Measurements from ENCODE around the gene TLR7. TPM values are rescaled to one million over a fixed set of nuclear protein-coding genes. Genes with fewer than 3 reads are reported as not detected.

TLR7 gene
- total RNA-seq, 2 experiments from 2014 or later: 0.07 to 0.13 TPM

DNA sequence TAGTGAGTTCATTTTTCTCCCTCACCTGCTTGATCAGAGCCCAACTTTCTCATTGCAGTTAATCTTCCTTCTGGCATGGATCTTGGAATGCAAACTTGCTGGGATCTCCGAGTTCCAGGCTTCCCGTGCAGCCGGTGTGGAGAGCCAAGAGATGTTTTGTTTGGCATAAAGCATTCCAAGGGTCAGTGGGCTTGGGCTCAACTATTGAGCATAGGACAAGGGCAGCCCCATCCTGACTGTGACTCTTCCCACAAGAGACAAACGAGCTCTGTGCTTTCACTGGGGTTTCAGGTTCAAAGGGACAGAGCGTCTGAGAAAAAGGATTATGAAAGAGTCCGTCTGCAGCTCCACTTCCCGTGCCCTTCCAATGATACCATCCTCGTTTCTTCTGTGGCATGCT is 10.5 kb downstream of the TLR7 start:
- ChIA-PET POLR2A (interaction anchor here (0.6 kb wide), 1 partner anchor 277 kb away, joined by 5 read pairs; no protein-coding TSS in a partner anchor), CTCF (interaction anchor here (1.6 kb wide), 1 partner anchor 63 kb away, joined by 5 read pairs; no protein-coding TSS in a partner anchor)
- Mint-ChIP-seq H3K27me3 (no peaks in the 10 kb centered on the region), H3K4me3 (no peak overlapping the region), H3K4me1 (ENCODE audit: low read depth) (no peaks in the 10 kb centered on the region), H3K36me3 (ENCODE audit: low read depth) (no peaks in the 10 kb centered on the region), H3K27ac (no peak overlapping the region), H3K9me3 (no peaks in the 10 kb centered on the region)
- DNase-seq (no peak), ATAC-seq (no peak)
- intact Hi-C loops (cut with micrococcal nuclease): no loop called here
- TF ChIP-seq, protein P1, sequence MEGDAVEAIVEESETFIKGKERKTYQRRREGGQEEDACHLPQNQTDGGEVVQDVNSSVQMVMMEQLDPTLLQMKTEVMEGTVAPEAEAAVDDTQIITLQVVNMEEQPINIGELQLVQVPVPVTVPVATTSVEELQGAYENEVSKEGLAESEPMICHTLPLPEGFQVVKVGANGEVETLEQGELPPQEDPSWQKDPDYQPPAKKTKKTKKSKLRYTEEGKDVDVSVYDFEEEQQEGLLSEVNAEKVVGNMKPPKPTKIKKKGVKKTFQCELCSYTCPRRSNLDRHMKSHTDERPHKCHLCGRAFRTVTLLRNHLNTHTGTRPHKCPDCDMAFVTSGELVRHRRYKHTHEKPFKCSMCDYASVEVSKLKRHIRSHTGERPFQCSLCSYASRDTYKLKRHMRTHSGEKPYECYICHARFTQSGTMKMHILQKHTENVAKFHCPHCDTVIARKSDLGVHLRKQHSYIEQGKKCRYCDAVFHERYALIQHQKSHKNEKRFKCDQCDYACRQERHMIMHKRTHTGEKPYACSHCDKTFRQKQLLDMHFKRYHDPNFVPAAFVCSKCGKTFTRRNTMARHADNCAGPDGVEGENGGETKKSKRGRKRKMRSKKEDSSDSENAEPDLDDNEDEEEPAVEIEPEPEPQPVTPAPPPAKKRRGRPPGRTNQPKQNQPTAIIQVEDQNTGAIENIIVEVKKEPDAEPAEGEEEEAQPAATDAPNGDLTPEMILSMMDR (IDR thresholded peaks at IDR 0.05): no peak

DNA sequence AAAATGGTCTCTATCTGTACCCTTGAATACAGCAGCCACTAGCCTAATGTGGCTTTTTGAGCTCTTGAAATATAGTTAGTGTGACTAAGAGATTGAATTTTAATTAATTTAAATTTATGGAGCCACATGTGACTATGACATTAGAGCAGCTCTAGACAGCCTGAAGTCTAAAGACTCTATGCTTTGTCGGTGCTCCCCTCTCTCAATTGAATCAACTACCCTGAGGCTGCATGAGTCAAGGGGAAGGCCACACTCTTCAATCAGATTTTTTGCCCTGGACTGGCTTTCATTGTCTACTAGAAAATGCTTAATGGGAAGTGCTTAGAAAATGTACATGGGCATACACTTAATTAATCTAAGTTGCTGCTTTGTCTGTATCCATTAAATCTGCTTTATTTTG is 11.7 kb downstream of the TLR7 start:
- Mint-ChIP-seq H3K36me3 (ENCODE audit: low read depth) (no peaks in the 10 kb centered on the region), H3K4me3 (no peak overlapping the region), H3K27ac (no peak overlapping the region), H3K4me1 (ENCODE audit: low read depth) (no peaks in the 10 kb centered on the region), H3K9me3 (no peaks in the 10 kb centered on the region), H3K27me3 (no peaks in the 10 kb centered on the region)
- CTCF ChIA-PET: interaction anchor here (0.8 kb wide), 1 partner anchor 20 kb away, joined by 3 read pairs; no protein-coding TSS in a partner anchor
- no peak for ATAC-seq
- DNase-seq: no peak
- POLR2A ChIA-PET: no interaction called here
- intact Hi-C loops (cut with micrococcal nuclease): no loop called here
- TF ChIP-seq, protein P1 (IDR thresholded peaks at IDR 0.05): no peak

DNA sequence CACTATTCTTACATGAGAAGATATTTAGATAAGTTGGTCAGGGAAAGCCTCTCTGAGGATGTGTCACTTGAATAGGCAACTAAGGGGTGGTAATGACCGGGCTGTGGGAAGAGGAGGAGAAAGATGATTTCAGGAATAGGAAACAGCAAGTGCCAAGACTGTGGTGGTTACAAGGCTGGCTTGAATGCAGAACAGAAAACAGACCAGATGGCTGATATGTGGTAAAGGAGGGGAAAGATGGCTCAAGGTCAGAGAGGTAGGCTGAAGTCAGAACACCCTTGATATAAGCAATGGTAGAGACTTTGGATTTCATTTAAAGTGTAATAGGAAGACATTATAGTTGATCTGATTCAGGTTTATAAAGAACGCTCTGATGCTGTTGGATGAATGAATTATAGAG is 15.0 kb downstream of the TLR7 start:
- ChIA-PET POLR2A (no interaction called here), CTCF (no interaction called here)
- Mint-ChIP-seq H3K4me3 (no peak overlapping the region), H3K9me3 (no peaks in the 10 kb centered on the region), H3K27ac (no peak overlapping the region), H3K4me1 (ENCODE audit: low read depth) (no peaks in the 10 kb centered on the region), H3K27me3 (no peaks in the 10 kb centered on the region), H3K36me3 (ENCODE audit: low read depth) (no peaks in the 10 kb centered on the region)
- intact Hi-C loops (cut with micrococcal nuclease): no loop called here
- TF ChIP-seq, protein P1 (IDR thresholded peaks at IDR 0.05): no peak
- ATAC-seq (no peak), DNase-seq (no peak)

DNA sequence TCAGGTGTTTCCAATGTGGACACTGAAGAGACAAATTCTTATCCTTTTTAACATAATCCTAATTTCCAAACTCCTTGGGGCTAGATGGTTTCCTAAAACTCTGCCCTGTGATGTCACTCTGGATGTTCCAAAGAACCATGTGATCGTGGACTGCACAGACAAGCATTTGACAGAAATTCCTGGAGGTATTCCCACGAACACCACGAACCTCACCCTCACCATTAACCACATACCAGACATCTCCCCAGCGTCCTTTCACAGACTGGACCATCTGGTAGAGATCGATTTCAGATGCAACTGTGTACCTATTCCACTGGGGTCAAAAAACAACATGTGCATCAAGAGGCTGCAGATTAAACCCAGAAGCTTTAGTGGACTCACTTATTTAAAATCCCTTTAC is 18.6 kb downstream of the TLR7 start:
- peaks cover 12% of the 10 kb centered on the region for H3K4me1 Mint-ChIP-seq (ENCODE audit: low read depth)
- no peaks in the 10 kb centered on the region for H3K27me3 Mint-ChIP-seq
- no peak overlapping the region for H3K4me3 Mint-ChIP-seq
- H3K27ac Mint-ChIP-seq: no peak overlapping the region
- DNase-seq (no peak), ATAC-seq (no peak)
- H3K36me3 Mint-ChIP-seq (ENCODE audit: low read depth): no peaks in the 10 kb centered on the region
- ChIA-PET CTCF (no interaction called here), POLR2A (no interaction called here)
- intact Hi-C loops (cut with micrococcal nuclease): no loop called here
- TF ChIP-seq, protein P1 (IDR thresholded peaks at IDR 0.05): no peak
- H3K9me3 Mint-ChIP-seq: no peaks in the 10 kb centered on the region

DNA sequence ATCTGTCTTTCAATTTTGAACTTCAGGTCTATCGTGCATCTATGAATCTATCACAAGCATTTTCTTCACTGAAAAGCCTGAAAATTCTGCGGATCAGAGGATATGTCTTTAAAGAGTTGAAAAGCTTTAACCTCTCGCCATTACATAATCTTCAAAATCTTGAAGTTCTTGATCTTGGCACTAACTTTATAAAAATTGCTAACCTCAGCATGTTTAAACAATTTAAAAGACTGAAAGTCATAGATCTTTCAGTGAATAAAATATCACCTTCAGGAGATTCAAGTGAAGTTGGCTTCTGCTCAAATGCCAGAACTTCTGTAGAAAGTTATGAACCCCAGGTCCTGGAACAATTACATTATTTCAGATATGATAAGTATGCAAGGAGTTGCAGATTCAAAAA is 19.7 kb downstream of the TLR7 start:
- ChIA-PET POLR2A (no interaction called here), CTCF (interaction anchor here (0.9 kb wide), 1 partner anchor 60 kb away, joined by 3 read pairs; no protein-coding TSS in a partner anchor)
- ATAC-seq: no peak
- Mint-ChIP-seq H3K27me3 (no peaks in the 10 kb centered on the region), H3K27ac (no peak overlapping the region), H3K36me3 (ENCODE audit: low read depth) (no peaks in the 10 kb centered on the region), H3K4me1 (ENCODE audit: low read depth) (peaks cover 23% of the 10 kb centered on the region), H3K4me3 (no peak overlapping the region), H3K9me3 (no peaks in the 10 kb centered on the region)
- intact Hi-C loops (cut with micrococcal nuclease): no loop called here
- TF ChIP-seq, protein P1 (IDR thresholded peaks at IDR 0.05): no peak
- DNase-seq: no peak

All from activated CD8-positive, alpha-beta T cell treated with anti-CD3 and anti-CD28 coated beads for 36 hours (primary cell).